CD4-positive, alpha-beta T cell treated with Interleukin-2 at 100 ng/mL for 4 hours (primary cell): ENCODE measurements around the gene P3H2.

Experiments
- DNase-seq: peaks from one replicate; pipeline ENCODE4 v3.0.0-alpha.2; 2020; ENCODE audit warnings: low spot score

P3H2 gene

GRCh38 chr3:189945935-189946709 is 174.6 kb downstream of the P3H2 start:
- DNase-seq = no peak

GRCh38 chr3:189944285-189945145 is 176.2 kb downstream of the P3H2 start:
- DNase-seq = no peak

DNA sequence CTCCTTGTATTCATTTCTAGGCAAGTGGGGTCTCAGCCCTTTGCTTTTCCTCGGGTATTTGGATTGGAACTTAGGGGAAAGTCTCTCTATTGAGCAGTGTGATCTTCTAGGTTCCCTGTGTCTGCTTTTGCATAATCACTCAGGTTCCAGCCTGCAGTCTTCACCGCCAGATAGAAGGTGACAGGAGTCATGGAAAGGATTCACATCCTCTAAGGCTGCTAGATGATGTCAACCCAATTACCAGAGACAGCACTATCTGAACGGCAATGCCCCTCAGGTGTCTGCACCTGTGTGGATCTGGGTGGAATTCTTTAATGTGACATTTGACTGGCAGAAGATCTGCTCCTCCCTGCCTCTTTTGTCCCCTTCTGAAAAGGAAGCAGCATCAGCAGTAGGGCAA is 177.7 kb downstream of the P3H2 start:
- no peak for DNase-seq

DNA sequence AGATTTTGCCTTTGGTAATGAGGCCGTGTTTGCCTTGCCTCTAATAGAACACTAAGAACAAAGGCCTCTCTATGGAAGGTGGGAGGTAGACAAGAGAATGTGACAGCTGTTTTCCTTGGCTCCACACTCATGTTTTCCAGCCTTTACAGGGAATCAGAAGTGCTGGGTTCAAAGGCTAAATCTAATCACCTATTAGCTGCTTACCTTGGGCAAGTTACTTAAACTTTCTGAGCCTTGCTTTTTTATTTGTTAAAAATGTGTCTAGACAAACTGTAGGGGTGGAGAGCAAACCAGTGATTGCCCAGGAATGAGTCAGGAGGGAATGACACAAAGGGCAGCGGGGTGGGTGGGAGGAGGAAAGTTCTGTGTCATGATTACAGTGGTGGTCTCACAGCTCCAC is 179.0 kb downstream of the P3H2 start:
- no peak for DNase-seq

DNA sequence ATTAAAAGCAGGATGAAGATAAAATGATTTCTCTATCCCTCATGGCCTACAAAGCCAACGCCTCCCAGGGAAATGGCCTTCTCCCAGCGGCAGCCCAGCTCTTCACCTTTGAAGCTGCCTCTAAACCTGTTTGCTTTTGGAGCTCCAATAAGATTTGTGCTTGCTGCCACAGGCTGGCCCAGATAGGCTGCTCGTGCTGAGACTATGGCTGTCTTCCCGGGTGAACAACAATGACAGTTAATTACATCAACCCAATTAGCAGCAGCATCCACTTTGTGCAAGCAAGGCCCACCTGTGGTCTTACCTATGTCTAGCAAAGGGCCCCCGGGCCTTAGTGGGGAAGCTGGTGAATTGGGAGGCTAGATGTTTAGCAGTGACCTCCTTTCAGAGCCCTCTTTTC is 179.6 kb downstream of the P3H2 start:
- DNase-seq = no peak

DNA sequence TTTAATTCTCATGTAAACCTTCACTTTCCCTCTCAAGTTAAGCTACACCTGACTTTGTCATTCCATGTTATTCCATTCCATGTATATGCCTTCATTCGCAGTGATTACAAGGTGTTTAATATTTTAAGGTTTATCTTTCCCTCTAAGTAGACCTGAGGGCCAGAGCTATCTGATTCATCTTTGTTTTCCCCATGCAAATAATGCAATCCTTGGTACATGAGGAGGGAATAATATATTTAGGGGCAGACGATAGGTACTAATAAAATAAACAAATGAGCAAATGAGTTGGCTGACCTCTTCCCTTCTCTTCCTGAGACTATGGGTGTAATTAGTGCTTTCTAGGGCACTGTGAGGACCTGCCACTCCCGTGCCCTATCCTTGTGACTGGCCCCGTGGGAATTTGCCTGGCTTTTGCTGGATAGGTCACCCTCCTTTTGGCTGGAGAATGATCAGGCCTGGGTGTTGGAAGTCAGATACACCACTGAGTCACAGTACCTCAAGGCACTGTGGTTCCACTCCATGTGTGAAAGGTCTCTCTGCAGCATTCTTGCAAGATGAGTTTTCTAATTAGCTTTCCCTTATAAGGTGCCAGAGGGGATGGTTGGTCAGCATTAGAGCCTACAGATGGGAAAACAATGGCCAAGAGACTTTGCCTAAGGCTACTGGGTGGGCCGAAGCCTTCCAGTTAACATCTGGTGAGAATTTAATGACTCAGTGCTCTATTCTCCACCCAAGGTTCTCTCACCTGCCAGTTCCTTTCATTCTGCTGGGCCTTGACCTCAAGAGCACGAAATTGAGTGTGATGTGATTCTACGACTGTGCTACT is 183.2 kb downstream of the P3H2 start:
- DNase-seq = no peak

- DNase-seq = no peak
Measured at GRCh38 chr3:189936201-189936945, 184.3 kb downstream of the P3H2 start.

DNA sequence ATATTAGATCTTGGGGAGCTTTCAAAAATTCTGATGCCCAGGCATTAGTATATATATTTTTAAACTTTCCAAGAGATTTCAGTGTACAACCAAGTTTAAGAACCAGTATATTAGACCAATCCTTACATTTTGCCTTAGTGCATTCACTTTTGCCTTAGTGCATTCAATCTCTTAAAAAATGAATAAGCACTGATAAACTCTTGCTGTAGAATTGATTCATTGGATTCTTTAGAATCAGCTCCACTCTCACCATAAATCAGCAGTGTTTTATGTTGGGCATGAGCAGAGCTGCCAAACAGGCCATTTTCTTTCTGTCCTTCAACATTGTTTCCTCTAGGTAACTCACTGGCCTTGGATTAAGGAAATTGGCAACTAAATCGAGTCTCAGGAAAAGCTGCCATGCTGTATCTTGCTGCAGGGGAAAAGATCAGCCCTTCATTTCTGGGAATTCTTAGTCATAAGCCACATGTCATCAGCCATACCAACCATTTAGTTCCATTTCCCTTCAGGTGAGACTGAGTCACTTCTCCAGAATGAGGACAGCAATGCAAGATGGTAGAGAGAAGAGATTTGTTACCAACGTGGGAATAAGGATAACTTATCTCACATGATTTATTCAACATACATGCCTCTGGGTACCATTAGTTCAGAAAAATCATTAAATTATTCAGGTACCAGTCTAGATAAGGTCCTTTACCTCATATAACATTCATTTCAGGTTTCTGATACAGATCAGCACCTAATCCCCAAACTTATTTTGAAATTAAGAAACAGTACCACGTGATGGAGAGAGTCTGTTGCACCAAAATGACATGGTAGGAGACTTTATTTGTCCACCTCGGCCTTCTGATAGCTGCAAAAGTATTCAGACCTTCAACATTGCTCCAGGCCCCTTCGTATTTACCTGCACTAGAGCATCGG is 192.5 kb downstream of the P3H2 start:
- DNase-seq = no peak

GRCh38 chr3:189921770-189922169 is 198.9 kb downstream of the P3H2 start:
- DNase-seq = no peak

- no peak for DNase-seq
Measured at GRCh38 chr3:189914799-189915198, 205.9 kb downstream of the P3H2 start.

DNA sequence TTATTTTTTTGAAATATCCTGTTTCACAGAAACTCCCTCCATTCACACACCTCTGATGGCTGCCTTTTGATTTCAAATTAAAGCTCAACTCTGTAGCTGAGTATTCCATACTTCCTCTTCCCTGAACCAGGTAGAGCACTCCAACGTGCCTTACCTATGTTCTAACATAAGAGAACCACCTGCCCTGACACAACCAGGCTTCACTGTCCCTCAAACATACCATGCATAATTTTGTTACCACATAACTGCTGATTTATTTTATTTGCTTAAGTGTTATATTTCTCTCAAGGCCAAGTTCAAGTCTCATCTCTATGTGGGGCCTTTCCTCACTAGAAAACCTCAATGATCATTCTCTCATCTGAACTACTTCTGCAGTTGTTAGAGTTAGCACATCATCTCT is 209.7 kb downstream of the P3H2 start:
- no peak for DNase-seq

DNA sequence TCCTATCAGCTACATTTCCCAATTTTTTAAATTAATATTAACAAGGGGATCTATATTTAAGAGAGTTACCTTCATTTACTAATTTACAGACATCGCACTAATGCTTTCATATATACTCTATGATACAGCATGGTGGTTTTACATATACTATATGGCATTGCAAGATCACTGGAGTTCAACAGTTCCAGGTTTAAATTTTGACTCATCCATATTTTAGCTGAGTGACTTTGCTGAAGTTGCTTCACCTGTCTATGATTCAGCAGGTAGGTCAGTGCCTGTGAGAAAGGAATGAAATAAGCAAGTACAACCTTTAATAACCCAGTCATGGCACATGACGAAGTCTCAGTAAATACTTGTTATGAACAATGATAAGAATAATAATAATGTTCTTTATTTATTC is 211.1 kb downstream of the P3H2 start:
- DNase-seq = no peak

- no peak for DNase-seq
Measured at GRCh38 chr3:189909139-189909538, 211.6 kb downstream of the P3H2 start.

GRCh38 chr3:189908646-189909045 is 212.1 kb downstream of the P3H2 start:
- DNase-seq = no peak

- DNase-seq = no peak
Measured at GRCh38 chr3:189907803-189908202, 212.9 kb downstream of the P3H2 start.
